B cell (primary cell): ENCODE results near the gene RAD21L1. TPM values are rescaled to one million over a fixed set of nuclear protein-coding genes. Genes with fewer than 3 reads are reported as not detected.

Experiments used
- ATAC-seq: fragments of 200-7000 bp; cut with Tn5 transposase; one replicate; pipeline ENCODE4 v1.10.0; 2021; ENCODE audit warnings: low read depth, mild to moderate bottlenecking, moderate number of reproducible peaks, moderate library complexity
- CTCF ChIA-PET: fragments of 350-600 bp; sonication (Branson Sonifier 250); formaldehyde crosslinking; loops from one replicate; lab custom pipeline; 2021; ENCODE audit warnings: antibody characterized with exemption, inconsistent platforms; lab: Charles Lee
- POLR2A ChIA-PET: fragments of 350-600 bp; sonication (Branson Sonifier 250); formaldehyde crosslinking; loops from one replicate; lab custom pipeline; 2021; ENCODE audit warnings: antibody characterized with exemption; lab: Charles Lee
- DNase-seq: peaks from one replicate; pipeline ENCODE4 v3.0.0; 2013
- H2AFZ ChIP-seq: 2 replicates; pipeline ENCODE4 v1.6.1; 2012; ENCODE audit warnings: mild to moderate bottlenecking, low read depth, low read length; ENCODE audit not compliant: insufficient read depth, poor library complexity, severe bottlenecking
- H3K27ac ChIP-seq, 2 donors: 1 replicate in 1 of 2; 2 replicates in 1 of 2; pipeline ENCODE4 v1.5.1; 2012 to 2013; ENCODE audit warnings: low read length in 2 of 2, mild to moderate bottlenecking in 2 of 2, moderate library complexity in 1 of 2
- H3K27me3 ChIP-seq, 4 experiments: fragments of 200-600 bp in 1 of 4; sonication (generic) in 1 of 4; replicated peaks in 1 of 4; 1 replicate in 2 of 4; 2 replicates in 2 of 4; pipeline versions ENCODE4 v1.6.1 to v1.7.0; 2013 to 2016; ENCODE audit warnings: low read length in 3 of 4, mild to moderate bottlenecking in 2 of 4, mixed read lengths in 1 of 4, moderate library complexity in 1 of 4; ENCODE audit not compliant: insufficient read depth in 4 of 4, control insufficient read depth in 3 of 4; ENCODE audit errors: control extremely low read depth in 1 of 4
- H3K36me3 ChIP-seq, 2 experiments: replicated peaks in 1 of 2; 1 replicate in 1 of 2; 2 replicates in 1 of 2; pipeline versions ENCODE4 v1.6.1 to v1.7.1; 2013; ENCODE audit warnings: low read length in 1 of 2; ENCODE audit not compliant: insufficient read depth in 2 of 2, control insufficient read depth in 1 of 2; ENCODE audit errors: control extremely low read depth in 1 of 2, extremely low read depth in 1 of 2
- H3K4me1 ChIP-seq, 2 donors: fragments of 200-600 bp in 1 of 2; sonication (generic) in 1 of 2; 1 replicate in 1 of 2; 2 replicates in 1 of 2; pipeline versions ENCODE4 v1.5.1 to v1.6.1; 2013 to 2017; ENCODE audit warnings: low read length in 2 of 2; ENCODE audit not compliant: control insufficient read depth in 2 of 2, insufficient read depth in 2 of 2
- H3K4me2 ChIP-seq: replicated peaks from 2 replicates; pipeline ENCODE3; 2012; ENCODE audit warnings: mild to moderate bottlenecking, low read depth, low read length; ENCODE audit not compliant: poor library complexity, severe bottlenecking
- H3K4me3 ChIP-seq, 5 experiments: fragments of 200-600 bp in 1 of 5; sonication (generic) in 1 of 5; 1 replicate in 3 of 5; 2 replicates in 2 of 5; pipeline versions ENCODE4 v1.5.1 to v1.7.0; 2011 to 2016; ENCODE audit warnings: low read length in 4 of 5, mild to moderate bottlenecking in 4 of 5, low read depth in 2 of 5, control low read depth in 1 of 5, moderate library complexity in 1 of 5; ENCODE audit not compliant: insufficient read depth in 1 of 5; ENCODE audit errors: control extremely low read depth in 1 of 5, extremely low read depth in 1 of 5
- H3K79me2 ChIP-seq: fragments of 200-600 bp; sonication (generic); one replicate; pipeline ENCODE4 v1.6.0; 2016; ENCODE audit warnings: low read length; ENCODE audit not compliant: control insufficient read depth, insufficient read depth
- H3K9ac ChIP-seq: fragments of 200-600 bp; sonication (generic); 2 replicates; pipeline ENCODE4 v1.6.1; 2017; ENCODE audit warnings: mild to moderate bottlenecking, low read length, moderate library complexity
- H3K9me3 ChIP-seq, 3 donors: one replicate each; pipeline versions ENCODE4 v1.6.1 to v1.7.1; 2013; ENCODE audit warnings: low read length in 2 of 3; ENCODE audit not compliant: control insufficient read depth in 2 of 3, insufficient read depth in 1 of 3; ENCODE audit errors: control extremely low read depth in 1 of 3
- H4K20me1 ChIP-seq: 2 replicates; pipeline ENCODE4 v1.6.0; 2012; ENCODE audit warnings: mild to moderate bottlenecking, low read length; ENCODE audit not compliant: insufficient read depth, control insufficient read depth, poor library complexity, severe bottlenecking
- H3K27ac Mint-ChIP-seq: one replicate; pipeline ENCODE4 v1.8.0; 2021; ENCODE audit warnings: mixed read lengths
- H3K27me3 Mint-ChIP-seq: one replicate; pipeline ENCODE4 v1.8.0; 2021; ENCODE audit warnings: mixed read lengths
- H3K4me1 Mint-ChIP-seq: one replicate; pipeline ENCODE4 v1.8.0; 2021; ENCODE audit warnings: mixed read lengths
- H3K4me3 Mint-ChIP-seq: one replicate; pipeline ENCODE4 v1.8.0; 2021; ENCODE audit warnings: mixed read lengths
- H3K9me3 Mint-ChIP-seq: one replicate; pipeline ENCODE4 v1.8.0; 2022; ENCODE audit warnings: mixed read lengths; ENCODE audit not compliant: insufficient read depth
- EZH2 ChIP-seq: IDR thresholded peaks from 2 replicates; pipeline ENCODE4 v1.6.1; 2012; ENCODE audit warnings: borderline replicate concordance, low read depth, mild to moderate bottlenecking, moderate library complexity, low read length; ENCODE audit not compliant: insufficient read depth, poor library complexity, severe bottlenecking
- WGBS: methylation state at CpG from one replicate; pipeline ENCODE4 v1.1.5; 2013; ENCODE audit warnings: missing lambda C conversion rate; ENCODE audit not compliant: insufficient coverage; 5-methylcytosine and 5-hydroxymethylcytosine counted together
- intact Hi-C: fragments of 100-400 bp; cut with micrococcal nuclease; formaldehyde crosslinking; loops from one replicate; pipeline ENCODE4 v1.10.0; 2022
- polyA plus RNA-seq: library from polyadenylated mRNA; depleted of rRNA; stranded (reverse); fragments of >200 nt; gene quantifications from 2 replicates; pipeline ENCODE4 v1.2.3, GENCODE V29; 2012
- total RNA-seq, 2 donors: library from RNA; stranded (reverse); fragments of 120-200 nt in 1 of 2; gene quantifications; 1 replicate in 1 of 2; 2 replicates in 1 of 2; pipeline versions ENCODE4 v1.2.3 to v1.2.4, GENCODE V29; 2013 to 2022
- TF ChIP-seq, protein P1 (sequence below): fragments of 200-600 bp; IDR thresholded peaks from one replicate; pipeline ENCODE4 v1.8.0; 2022; ENCODE audit warnings: antibody characterized with exemption, mild to moderate bottlenecking

The RAD21L1 gene
- total and polyA plus RNA-seq, 2 donors (not counting 1 experiment from before 2014, with no cell fraction given): not detected

- no peaks in the 10 kb centered on the region for H3K27me3 ChIP-seq
- no peaks in the 10 kb centered on the region for H3K9me3 Mint-ChIP-seq
- H3K27ac ChIP-seq: no peak overlapping the region
- no peak overlapping the region for H3K4me3 Mint-ChIP-seq
- H3K36me3 ChIP-seq: no peaks in the 10 kb centered on the region
- no peaks in the 10 kb centered on the region for H3K4me1 Mint-ChIP-seq
- H4K20me1 ChIP-seq: no peaks in the 10 kb centered on the region
- no peaks in the 10 kb centered on the region for H3K4me1 ChIP-seq
- no peak overlapping the region for H3K4me2 ChIP-seq
- H3K27me3 Mint-ChIP-seq: no peaks in the 10 kb centered on the region
- no peak overlapping the region for H2AFZ ChIP-seq
- no peaks in the 10 kb centered on the region for H3K9me3 ChIP-seq
- ChIA-PET CTCF (no interaction called here), POLR2A (no interaction called here)
- intact Hi-C loops: no loop called here
- DNase-seq (no peak), ATAC-seq (no peak)
- no peaks in the 10 kb centered on the region for H3K79me2 ChIP-seq
- no peak overlapping the region for H3K9ac ChIP-seq
- WGBS: 41% methylated on average over 6 of the region's 6 CpGs
- no peak overlapping the region for H3K27ac Mint-ChIP-seq
- H3K4me3 ChIP-seq: no peak overlapping the region
- TF ChIP-seq, protein P1, sequence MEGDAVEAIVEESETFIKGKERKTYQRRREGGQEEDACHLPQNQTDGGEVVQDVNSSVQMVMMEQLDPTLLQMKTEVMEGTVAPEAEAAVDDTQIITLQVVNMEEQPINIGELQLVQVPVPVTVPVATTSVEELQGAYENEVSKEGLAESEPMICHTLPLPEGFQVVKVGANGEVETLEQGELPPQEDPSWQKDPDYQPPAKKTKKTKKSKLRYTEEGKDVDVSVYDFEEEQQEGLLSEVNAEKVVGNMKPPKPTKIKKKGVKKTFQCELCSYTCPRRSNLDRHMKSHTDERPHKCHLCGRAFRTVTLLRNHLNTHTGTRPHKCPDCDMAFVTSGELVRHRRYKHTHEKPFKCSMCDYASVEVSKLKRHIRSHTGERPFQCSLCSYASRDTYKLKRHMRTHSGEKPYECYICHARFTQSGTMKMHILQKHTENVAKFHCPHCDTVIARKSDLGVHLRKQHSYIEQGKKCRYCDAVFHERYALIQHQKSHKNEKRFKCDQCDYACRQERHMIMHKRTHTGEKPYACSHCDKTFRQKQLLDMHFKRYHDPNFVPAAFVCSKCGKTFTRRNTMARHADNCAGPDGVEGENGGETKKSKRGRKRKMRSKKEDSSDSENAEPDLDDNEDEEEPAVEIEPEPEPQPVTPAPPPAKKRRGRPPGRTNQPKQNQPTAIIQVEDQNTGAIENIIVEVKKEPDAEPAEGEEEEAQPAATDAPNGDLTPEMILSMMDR: no peak
Observed at GRCh38 chr20:1272368-1273100, 46.7 kb downstream of the RAD21L1 start.

DNA sequence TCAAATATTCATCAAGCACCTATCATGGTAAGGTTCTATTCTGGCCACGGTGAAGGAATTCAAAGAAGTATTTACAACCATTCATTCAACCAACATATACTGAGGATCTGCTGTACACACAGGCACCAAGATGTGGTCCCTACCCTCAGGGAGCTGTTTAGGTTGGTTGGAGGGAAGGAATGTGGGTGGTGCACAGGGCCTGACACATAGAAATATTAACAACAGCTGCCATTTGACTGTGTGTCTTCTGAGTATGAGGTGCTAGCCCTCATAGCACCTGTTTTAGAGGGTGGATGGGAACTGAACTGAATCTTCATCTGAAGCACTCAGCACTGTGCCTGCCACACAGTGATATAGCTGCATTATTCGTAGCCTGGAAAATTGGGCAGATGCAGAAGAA, 47.5 kb downstream of the RAD21L1 start:
- Histone ChIP-seq H3K36me3 (no peaks in the 10 kb centered on the region), H3K79me2 (no peaks in the 10 kb centered on the region), H4K20me1 (no peaks in the 10 kb centered on the region), H3K4me1 (no peaks in the 10 kb centered on the region), H3K4me2 (no peak overlapping the region), H3K27ac (no peak overlapping the region), H3K9ac (no peak overlapping the region), H2AFZ (no peak overlapping the region), H3K4me3 (no peak overlapping the region), H3K9me3 (no peaks in the 10 kb centered on the region), H3K27me3 (no peaks in the 10 kb centered on the region)
- Mint-ChIP-seq H3K27ac (no peak overlapping the region), H3K9me3 (no peaks in the 10 kb centered on the region), H3K27me3 (no peaks in the 10 kb centered on the region), H3K4me1 (no peaks in the 10 kb centered on the region), H3K4me3 (no peak overlapping the region)
- no peak for DNase-seq
- intact Hi-C loops: no loop called here
- no peak for ATAC-seq
- TF ChIP-seq, protein P1: no peak
- no peak for TF ChIP-seq EZH2
- POLR2A ChIA-PET: no interaction called here
- 100% methylated on average over 1 of the region's 2 CpGs for WGBS
- CTCF ChIA-PET: no interaction called here
